ENCODE data around the gene IFITM1. TPM values are rescaled to one million over a fixed set of nuclear protein-coding genes. Genes with fewer than 3 reads are reported as not detected.

IFITM1 gene
- total RNA-seq, 2 experiments from 2014 or later: 286 to 306 TPM

GRCh38 chr11:298406-299065, 15.3 kb upstream of the IFITM1 start:
- intact Hi-C loops (cut with DNase I, micrococcal nuclease): no loop called here
- no peak overlapping the region for H3K4me3 Mint-ChIP-seq
- POLR2A ChIA-PET: interaction anchor here (0.9 to 1.6 kb wide), 4 partner anchors 18 to 48 kb away, joined by 3 to 6 read pairs (median 4); partner anchors contain the start of gene NLRP6

DNA sequence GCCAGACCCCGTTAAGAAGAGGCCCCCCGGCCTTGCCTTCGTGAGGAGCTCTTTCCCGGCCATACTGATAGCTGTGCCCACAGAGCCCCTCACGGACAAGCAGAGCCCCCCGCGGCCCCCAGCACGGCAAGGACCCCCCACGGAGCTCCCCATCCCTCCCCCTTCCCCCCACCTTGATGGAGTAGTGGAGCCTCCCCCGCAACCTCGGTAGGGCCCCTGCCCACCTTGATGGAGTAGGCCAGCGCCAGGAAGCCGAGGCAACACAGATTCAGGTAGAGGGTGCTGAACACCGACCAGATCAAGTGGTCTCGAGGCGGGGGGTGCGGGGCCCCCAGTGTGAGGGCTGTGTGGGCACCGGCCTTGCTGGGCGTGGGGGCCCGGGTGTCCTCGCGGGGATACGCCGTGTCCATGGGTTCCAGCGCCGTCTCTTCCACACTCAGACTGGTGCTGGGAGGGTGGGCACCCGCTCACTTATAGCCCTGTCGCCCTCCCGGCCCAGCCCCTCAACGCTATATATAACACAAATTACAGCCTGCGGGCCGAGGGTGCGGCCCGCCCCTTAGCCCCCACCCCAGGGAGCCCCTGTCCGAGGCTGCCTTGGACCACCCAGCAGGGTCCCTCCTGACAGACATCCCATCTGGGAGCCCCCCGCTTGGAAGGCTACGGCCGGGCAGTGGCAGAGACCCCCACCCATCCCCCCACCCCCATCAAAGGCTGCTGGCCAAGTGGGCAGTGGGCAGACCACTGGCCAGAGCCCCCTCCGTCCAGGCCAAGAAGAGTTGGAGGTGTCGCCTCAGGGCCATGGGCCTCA, 14.6 kb upstream of the IFITM1 start, which contains the start of gene IFITM5:
Gene IFITM5 (minus strand): TSS at position 446 of the 811 bp plus-strand sequence. CDS start 36 bp downstream, at position 410.
- no peak within 1 kb of the TSS for H3K4me3 ChIP-seq (ENCODE audit: low read length)
- Mint-ChIP-seq H3K36me3 (ENCODE audit: low read depth) (peaks cover 4% of the 10 kb centered on the region), H3K4me3 (no peak within 1 kb of the TSS), H3K4me1 (ENCODE audit: low read depth) (peaks cover 10% of the 10 kb centered on the region), H3K27ac (no peak within 1 kb of the TSS), H3K9me3 (no peaks in the 10 kb centered on the region), H3K27me3 (no peaks in the 10 kb centered on the region)
- ChIA-PET POLR2A (interaction anchor here (0.9 to 1.6 kb wide), 3 partner anchors 19 to 49 kb away, joined by 4 to 6 read pairs (median 5); partner anchors contain the start of gene NLRP6), CTCF (interaction anchor here (2.4 kb wide), 1 partner anchor 49 kb away, joined by 7 read pairs; no protein-coding TSS in a partner anchor)
- no peak within 1 kb of the TSS for H3K27ac ChIP-seq (ENCODE audit: low read depth in 1 of 2, low read length in 2 of 2)
- H3K9me3 ChIP-seq (ENCODE audit: control insufficient read depth in 1 of 2, insufficient read depth in 1 of 2, low read length in 2 of 2): no peaks in the 10 kb centered on the region
- no peak for TF ChIP-seq CTCF (IDR thresholded peaks at IDR 0.05)
- H3K36me3 ChIP-seq (ENCODE audit: insufficient read depth, low read length): peaks cover 5% of the 10 kb centered on the region
- ATAC-seq (ENCODE audit: poor library complexity) (no peak), DNase-seq (peak in 1 of 14 experiments; percentile 1)
- peaks cover 37% of the 10 kb centered on the region for H3K4me1 ChIP-seq (ENCODE audit: insufficient read depth, low read length)
- H3K27me3 ChIP-seq (ENCODE audit: control insufficient read depth in 1 of 2, insufficient read depth in 2 of 2, low read length in 2 of 2): no peaks in the 10 kb centered on the region
- intact Hi-C loops (cut with DNase I, micrococcal nuclease): no loop called here

More at GRCh38 chr11:298406-299065, 15.3 kb upstream of the IFITM1 start:
- H3K9me3 ChIP-seq (ENCODE audit: control insufficient read depth in 1 of 2, insufficient read depth in 1 of 2, low read length in 2 of 2): no peaks in the 10 kb centered on the region
- no peaks in the 10 kb centered on the region for H3K27me3 ChIP-seq (ENCODE audit: control insufficient read depth in 1 of 2, insufficient read depth in 2 of 2, low read length in 2 of 2)
- peaks cover 4% of the 10 kb centered on the region for H3K36me3 Mint-ChIP-seq (ENCODE audit: low read depth)
- DNase-seq (peak in 4 of 14 experiments; percentile 1 to 33 (median 16)), ATAC-seq (ENCODE audit: poor library complexity) (no peak)
- no peaks in the 10 kb centered on the region for H3K27me3 Mint-ChIP-seq
- no peak overlapping the region for H3K27ac Mint-ChIP-seq
- peaks cover 10% of the 10 kb centered on the region for H3K4me1 Mint-ChIP-seq (ENCODE audit: low read depth)
- CTCF ChIA-PET: no interaction called here
- H3K4me1 ChIP-seq (ENCODE audit: insufficient read depth, low read length): peaks cover 37% of the 10 kb centered on the region
- H3K27ac ChIP-seq (ENCODE audit: low read depth in 1 of 2, low read length in 2 of 2): no peak overlapping the region
- H3K4me3 ChIP-seq (ENCODE audit: low read length): no peak overlapping the region
- peaks cover 7% of the 10 kb centered on the region for H3K36me3 ChIP-seq (ENCODE audit: insufficient read depth, low read length)
- H3K9me3 Mint-ChIP-seq: no peaks in the 10 kb centered on the region
- TF ChIP-seq CTCF (IDR thresholded peaks at IDR 0.05): no peak

- ATAC-seq (ENCODE audit: poor library complexity) (no peak), DNase-seq (peak in 3 of 14 experiments; percentile 21 to 60 (median 44))
- Mint-ChIP-seq H3K4me3 (no peak overlapping the region), H3K36me3 (ENCODE audit: low read depth) (peaks cover 2% of the 10 kb centered on the region), H3K27me3 (no peaks in the 10 kb centered on the region), H3K4me1 (ENCODE audit: low read depth) (peaks cover 14% of the 10 kb centered on the region), H3K9me3 (no peaks in the 10 kb centered on the region), H3K27ac (no peak overlapping the region)
- H3K27me3 ChIP-seq (ENCODE audit: control insufficient read depth in 1 of 2, insufficient read depth in 2 of 2, low read length in 2 of 2): no peaks in the 10 kb centered on the region
- no peaks in the 10 kb centered on the region for H3K36me3 ChIP-seq (ENCODE audit: insufficient read depth, low read length)
- ChIA-PET POLR2A (no interaction called here), CTCF (interaction anchor here (2.4 kb wide), 1 partner anchor 49 kb away, joined by 7 read pairs; no protein-coding TSS in a partner anchor)
- peaks cover 45% of the 10 kb centered on the region for H3K4me1 ChIP-seq (ENCODE audit: insufficient read depth, low read length)
- intact Hi-C loops (cut with DNase I, micrococcal nuclease): loop anchor here in 1 of 2 experiments (10.0 kb wide), 1 partner anchor 215 kb away; no protein-coding TSS in a partner anchor
- no peak overlapping the region for H3K4me3 ChIP-seq (ENCODE audit: low read length)
- no peaks in the 10 kb centered on the region for H3K9me3 ChIP-seq (ENCODE audit: control insufficient read depth in 1 of 2, insufficient read depth in 1 of 2, low read length in 2 of 2)
- TF ChIP-seq CTCF (IDR thresholded peaks at IDR 0.05): no peak
- H3K27ac ChIP-seq (ENCODE audit: low read depth in 1 of 2, low read length in 2 of 2): no peak overlapping the region
Measured at GRCh38 chr11:299951-300735, 13.7 kb upstream of the IFITM1 start.
